A549 treated with ZK216348 at 1 μM for 4 hours (cell line): ENCODE measurements around the gene ETDC. TPM values are rescaled to one million over a fixed set of nuclear protein-coding genes. Genes with fewer than 3 reads are reported as not detected.

Experiments used
- total RNA-seq: library from RNA; stranded (reverse); fragments of 200-300 nt; extraction: Qiagen RNA extraction; gene quantifications from 5 replicates; pipeline ENCODE4 v1.2.3, GENCODE V29; 2022; ENCODE audit warnings: low read depth

Gene ETDC
- not detected in 5 replicates for total RNA-seq

GRCh38 chrX:135309430-135309923, at the start of gene ETDC:
Gene ETDC, plus strand, starts transcription at chrX:135309480. Its CDS starts 0 bp downstream, at chrX:135309480.

Other genes starting within 250 kb of the ETDC start
- gene SMIM10L2B, start 210.8 kb upstream of the ETDC start, total RNA-seq, result 0.09 to 0.14 TPM in 2 of 5 replicates, not detected in the others
- not detected in 5 replicates for gene ETDB, start 189.0 kb upstream of the ETDC start, total RNA-seq
- gene CT55, start 138.1 kb upstream of the ETDC start, total RNA-seq, result not detected in 5 replicates
- not detected in 5 replicates for gene ETDA, start 57.4 kb upstream of the ETDC start, total RNA-seq
- gene ZNF75D, start 34.6 kb downstream of the ETDC start, total RNA-seq, result 2.5 to 4.1 TPM (median 3.4 TPM) in 5 replicates
- gene ZNF449, start 35.3 kb downstream of the ETDC start, total RNA-seq, result 2.1 to 4.3 TPM (median 3.9 TPM) in 5 replicates
- 0.13 to 0.23 TPM (median 0.18 TPM) in 5 replicates for gene SMIM10L2A, start 112.5 kb downstream of the ETDC start, total RNA-seq
- gene INTS6L, start 211.2 kb downstream of the ETDC start, total RNA-seq, result 0.12 to 0.42 TPM (median 0.19 TPM) in 5 replicates